Activated CD4-positive, alpha-beta T cell treated with anti-CD3 and anti-CD28 coated beads, Interleukin-2, Interleukin-6, amounts not matched to agents 100 ng/mL and 50 ng/mL, durations not matched to agents 16 hours and 8 hours (primary cell): ENCODE data around the gene CUL2.
"Not testable (repeated sequence)": the region's sequence is repeated elsewhere in the genome, so short reads cannot be mapped to it uniquely, and the experiment has no call there.

ENCODE experiments used
- DNase-seq: peaks from one replicate; pipeline ENCODE4 v3.0.0-alpha.2; 2020

CUL2 gene

DNA sequence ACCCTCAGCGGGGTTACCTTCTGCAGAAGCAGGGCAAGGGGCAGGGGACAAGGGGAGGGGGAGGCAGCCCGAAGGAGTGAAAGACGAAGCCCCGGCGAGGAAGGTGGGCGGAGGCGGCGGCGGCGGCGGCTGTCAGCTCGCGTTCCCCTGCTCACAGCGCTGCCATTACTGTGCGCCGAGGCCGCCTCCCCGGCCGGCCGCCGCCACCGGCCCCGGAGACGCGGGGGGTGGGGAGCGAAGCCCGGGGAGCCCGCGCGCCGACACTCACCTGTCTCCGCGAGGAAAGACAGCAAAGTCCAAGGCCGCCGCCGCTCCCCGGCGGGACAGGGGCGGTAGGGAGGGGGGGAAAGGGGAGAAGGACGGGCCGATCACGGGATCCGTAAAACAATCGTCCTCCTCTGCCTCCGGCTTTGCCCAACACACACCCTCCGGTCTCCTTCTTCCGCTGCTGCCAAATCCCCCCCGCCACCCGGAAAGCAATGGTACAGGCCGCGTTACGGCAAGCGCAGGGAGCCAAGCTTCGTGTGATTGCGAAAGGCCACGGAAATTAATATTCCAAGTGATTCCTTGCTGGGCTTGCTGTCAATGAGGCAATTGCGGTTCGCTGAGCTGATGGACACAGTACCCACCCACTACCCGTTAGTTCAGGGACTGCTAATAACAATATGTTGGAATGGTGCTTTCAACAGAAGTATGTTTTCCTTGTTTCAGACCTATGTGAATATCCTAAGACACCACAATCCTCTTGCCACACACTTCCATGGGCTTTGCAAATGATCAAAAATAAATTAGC, at the start of gene CUL2:
TSS of gene CUL2 (minus strand) at position 180 of the 793 bp plus-strand sequence. CDS start 19,024 bp downstream, outside the sequence.
- peak; percentile 94 for DNase-seq

DNA sequence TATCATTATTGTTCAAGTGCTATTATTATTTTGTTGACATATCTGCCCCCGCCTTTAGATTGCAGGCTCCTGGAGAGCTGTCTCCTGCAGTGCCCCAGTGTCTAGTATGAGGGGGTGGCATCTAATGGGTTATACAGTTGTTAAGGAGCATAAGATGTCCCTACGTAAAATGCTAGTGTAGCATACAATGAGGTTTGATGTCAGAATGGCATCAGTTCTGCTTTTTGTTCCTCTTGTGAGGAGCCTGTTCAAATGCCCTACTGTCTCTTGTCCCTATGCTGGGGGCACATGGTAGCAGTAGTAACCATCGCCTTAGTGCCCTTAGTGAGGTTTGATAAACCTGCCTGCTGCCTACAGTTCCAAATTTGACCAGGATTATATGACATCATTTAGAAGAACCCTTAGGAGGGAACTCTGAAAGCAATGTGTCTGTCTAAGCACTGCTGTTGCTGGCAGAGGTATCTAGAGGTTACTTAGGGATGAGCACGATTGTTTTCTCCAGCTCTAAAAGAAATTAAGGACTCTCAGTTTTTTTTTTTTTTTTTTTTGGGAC, 46.2 kb upstream of the CUL2 start:
- no peak for DNase-seq

DNA sequence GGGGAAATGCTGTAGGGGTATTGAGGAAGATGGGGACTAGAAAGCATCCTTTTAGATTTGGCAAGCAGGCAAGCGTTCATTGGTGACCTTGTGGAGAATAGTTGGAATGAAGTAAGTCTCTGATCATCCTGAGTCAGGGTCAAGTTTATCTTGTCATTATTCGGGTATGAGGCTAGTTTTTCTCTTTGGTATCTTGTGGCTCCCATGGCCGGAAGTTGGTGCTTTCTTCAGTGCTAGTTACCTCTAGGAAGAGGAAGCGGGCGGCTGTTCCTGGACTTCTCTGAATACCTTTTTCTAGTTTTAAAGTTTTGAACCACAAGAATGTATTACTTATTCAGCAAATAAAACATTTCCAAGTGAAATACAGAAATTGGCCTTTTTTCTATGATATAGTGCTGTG, 45.7 kb upstream of the CUL2 start:
- peak; percentile 54 for DNase-seq

DNA sequence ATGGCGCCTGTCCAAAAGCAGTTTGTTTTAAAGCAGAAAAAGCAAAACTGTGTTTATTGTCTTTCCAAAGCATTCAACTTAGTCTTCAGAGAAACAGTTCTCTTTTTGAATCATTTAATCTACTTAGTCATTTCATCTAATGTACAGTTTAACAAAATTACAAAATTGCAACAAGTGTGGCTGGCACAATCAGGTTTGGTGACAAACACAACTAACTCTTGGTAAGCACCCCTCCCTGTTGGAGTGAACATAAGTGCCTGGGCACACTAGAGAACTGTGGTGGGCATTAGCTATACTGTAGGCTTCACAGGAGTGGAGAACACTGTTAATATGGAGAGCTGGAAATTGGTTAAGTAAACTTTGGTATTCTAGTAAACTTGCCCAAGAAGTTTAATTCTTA, 43.4 kb upstream of the CUL2 start:
- DNase-seq, result peak; percentile 70

DNA sequence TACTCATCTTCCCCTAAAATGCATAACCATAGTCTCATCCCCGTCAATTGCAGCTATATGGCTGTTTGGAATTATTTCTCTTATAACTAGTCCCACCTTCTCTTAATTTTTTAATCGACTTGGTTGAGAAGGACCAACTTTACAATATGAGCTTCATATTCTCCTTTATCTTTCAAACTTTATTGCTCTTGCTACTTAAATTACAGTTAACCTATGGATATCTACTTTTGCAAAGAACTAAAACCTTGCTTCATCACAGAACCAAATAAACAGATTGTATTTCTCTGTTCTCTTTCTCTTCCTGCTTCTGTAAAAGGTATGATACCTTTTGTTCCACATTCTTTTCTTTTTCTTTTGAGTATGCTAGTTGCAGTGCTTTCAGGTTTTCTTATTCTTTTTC, 42.6 kb upstream of the CUL2 start:
- DNase-seq, result no peak

GRCh38 chr10:35130663-35131062, 40.5 kb upstream of the CUL2 start:
- DNase-seq, result no peak

DNA sequence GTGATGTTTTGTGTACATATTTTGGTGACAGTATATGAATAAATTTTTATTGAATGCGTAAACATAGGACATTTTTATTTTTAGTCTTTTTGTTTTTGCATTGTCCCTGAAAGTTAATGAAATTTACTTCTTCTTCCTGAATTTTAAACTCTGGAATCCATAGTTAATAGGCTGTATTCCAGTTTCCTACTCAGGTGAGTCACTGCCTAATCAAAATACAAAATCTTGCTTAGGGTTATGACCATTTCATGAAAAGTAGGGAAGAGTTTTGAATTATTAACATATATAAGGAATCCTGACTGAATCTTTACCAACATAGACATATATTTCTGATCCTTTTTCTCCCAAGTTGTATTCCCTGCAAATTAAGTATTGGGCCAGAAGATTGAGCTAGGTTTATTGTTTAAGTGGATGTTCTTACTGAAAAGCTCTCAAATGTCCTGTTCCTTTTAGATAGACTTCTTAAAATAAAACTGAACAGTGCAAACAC, 39.1 kb upstream of the CUL2 start:
- DNase-seq, result no peak

- peak; percentile 74 for DNase-seq
Observed at GRCh38 chr10:35127289-35127891, 37.2 kb upstream of the CUL2 start.

GRCh38 chr10:35126530-35127288, 36.6 kb upstream of the CUL2 start, which contains the start of gene CREM:
Gene CREM, plus strand, starts transcription at chr10:35126846. Its CDS starts 10,990 bp downstream, at chr10:35137836.
- peak; percentile 99 for DNase-seq

- DNase-seq, result no peak
Observed at GRCh38 chr10:35126062-35126529, 36.0 kb upstream of the CUL2 start.

DNA sequence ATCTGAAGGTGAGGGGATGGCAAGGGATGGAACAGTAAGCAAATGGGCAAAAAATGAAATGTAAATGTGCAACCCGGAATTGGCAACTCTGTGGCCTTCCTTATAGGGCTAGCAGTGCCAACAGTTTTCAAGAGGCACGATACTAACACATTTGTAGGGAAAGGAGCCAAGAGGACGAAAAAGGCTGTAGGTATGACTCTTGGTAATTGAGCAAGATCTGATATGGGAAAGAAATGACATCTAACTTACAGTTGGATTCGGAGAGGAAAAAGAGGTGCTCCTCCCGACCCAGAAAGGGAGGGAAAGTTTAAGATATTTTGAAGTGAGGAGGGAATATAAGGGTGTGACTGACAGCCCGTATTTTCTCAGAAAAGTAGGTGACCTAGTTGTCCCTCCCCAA, 34.4 kb upstream of the CUL2 start:
- no peak for DNase-seq

- DNase-seq, result no peak
Observed at GRCh38 chr10:35119378-35119777, 29.2 kb upstream of the CUL2 start.

DNA sequence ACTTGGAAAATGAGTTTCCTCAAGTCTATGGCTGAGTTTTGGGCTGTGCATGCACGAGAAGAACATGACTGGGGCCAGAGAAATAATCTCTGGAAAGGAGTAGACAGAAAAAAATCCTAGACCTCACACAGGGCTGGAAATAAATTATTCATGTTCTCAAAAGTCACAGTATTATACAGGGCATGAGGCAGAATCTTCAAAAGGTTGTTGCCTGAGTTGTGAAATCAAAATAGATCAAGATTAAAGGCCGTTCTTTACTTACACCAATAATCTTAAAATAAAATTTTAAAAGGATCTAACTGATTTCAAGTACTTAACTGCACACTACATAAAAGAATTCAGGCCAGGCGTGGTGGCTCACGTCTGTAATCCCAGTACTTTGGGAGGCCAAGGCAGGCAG, 22.4 kb upstream of the CUL2 start:
- DNase-seq, result no peak

GRCh38 chr10:35103882-35104281, 13.7 kb upstream of the CUL2 start:
- DNase-seq, result no peak

GRCh38 chr10:35097510-35097909, 7.4 kb upstream of the CUL2 start:
- DNase-seq, result no peak

GRCh38 chr10:35096312-35096711, 6.2 kb upstream of the CUL2 start:
- no peak for DNase-seq

DNA sequence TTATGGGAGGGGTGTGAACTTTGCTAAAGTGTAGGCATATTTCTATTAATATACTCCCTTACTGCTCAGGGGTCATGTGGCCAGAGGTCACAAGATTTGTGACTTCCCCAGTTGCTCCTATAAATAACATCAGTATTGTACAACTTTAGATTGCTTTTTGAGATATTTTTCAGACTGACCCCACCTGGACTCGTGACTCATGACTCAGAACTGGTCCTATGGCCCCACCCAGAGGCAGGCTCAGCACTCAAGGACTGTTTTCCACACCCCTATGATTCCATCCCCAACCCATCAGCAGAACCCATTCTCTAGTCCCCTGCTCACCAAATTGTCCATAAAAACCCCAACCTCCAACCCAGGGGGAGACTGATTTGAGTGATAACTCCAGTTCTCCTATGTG, 2.7 kb upstream of the CUL2 start:
- DNase-seq, result no peak

DNA sequence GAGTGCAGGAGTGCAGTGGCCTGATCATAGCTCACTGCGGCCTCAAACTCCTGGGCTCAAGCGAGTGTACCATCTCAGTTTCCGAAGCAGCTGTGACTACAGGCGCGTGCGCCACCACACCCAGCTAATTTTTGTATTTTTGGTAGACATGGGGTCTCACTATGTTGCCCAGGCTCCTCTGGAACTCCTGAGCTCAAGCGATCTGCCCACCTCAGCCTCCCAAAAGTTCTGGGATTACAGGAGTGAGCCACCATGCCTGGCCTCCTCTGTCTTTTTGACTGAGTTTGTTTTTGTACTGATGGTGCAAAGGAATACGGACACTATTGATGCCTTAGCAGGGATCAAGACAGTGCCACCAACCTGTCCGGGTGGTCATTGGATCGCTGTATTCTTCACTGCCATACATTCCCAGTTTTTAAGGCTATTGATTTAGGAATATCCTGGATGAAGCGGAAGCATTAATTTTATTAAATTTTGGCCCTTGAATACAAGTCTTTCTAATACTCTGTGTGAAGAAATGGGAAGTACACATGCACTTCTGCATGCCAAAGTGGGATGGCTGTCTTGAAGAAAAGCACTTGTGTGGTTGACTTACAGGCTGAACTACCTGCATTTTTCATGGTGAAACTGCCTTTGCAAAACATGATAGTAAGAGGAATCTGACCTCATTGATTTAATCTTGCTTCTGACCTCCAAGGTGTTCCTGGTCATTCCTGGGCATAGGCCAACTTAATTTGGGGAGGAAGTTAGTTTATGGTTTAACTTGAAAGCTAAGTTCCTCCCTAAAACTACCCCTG, 2.1 kb upstream of the CUL2 start:
- DNase-seq, result no peak

- DNase-seq, result peak; percentile 30
Observed at GRCh38 chr10:35089611-35090161, 455 bp downstream of the CUL2 start.

DNA sequence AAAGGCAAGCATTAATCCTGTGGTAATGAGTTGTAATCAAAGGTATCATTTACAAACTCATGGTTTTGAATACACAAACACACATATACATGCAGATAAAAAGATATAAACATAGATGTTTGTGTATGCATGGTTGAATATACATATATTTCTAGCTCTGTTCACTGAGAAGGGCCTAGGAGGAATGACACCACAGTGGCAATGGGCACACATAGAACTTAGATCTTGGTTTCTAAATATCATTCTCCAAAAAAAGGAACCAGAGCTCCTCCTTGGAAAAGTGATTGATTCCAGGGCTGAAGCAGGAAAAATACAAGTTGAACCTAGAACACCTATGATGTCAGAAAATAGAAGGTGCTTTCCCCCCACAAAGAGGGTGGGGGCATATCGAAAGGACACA, 6.9 kb downstream of the CUL2 start:
- DNase-seq, result no peak

DNA sequence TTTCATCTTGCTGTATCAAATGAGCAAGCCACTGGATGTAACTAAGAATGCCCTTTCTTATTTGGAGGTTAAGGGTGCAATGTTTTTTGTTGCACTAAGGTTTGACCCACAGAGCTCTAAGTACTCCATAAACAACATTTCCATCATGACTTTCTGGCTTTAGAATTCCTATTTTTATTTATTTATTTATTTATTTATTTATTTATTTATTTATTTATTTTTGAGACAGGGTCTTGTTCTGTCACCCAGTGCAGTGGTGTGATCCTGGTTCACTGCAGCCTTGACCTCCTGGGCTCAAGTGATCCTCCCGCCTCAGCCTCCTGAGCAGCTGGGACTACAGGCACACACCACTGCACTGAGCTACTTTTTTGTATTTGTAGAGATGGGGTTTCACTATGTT, 9.9 kb downstream of the CUL2 start:
- not testable (repeated sequence) for DNase-seq

- DNase-seq, result no peak
Observed at GRCh38 chr10:35079763-35080162, 10.4 kb downstream of the CUL2 start.
